Activated T-helper 1 cell treated with anti-CD3 and anti-CD28 coated beads, Interleukin-12 subunit alpha, Interleukin-12 subunit beta, Interleukin-2, Interleukin-4 antibody, amounts not matched to agents 30 ng/mL and 10 ng/mL and 1 ng/mL, durations not matched to agents 14 hours and 24 hours and 36 hours (primary cell): Measurements from ENCODE around the gene GUCY2D. TPM values are rescaled to one million over a fixed set of nuclear protein-coding genes. Genes with fewer than 3 reads are reported as not detected.

Experiments used
- DNase-seq: peaks from one replicate; pipeline ENCODE4 v3.0.0; 2021; ENCODE audit warnings: low spot score
- H3K27ac Mint-ChIP-seq: one replicate; pipeline ENCODE4 v1.8.0; 2021; ENCODE audit warnings: mild to moderate bottlenecking, mixed read lengths
- H3K27me3 Mint-ChIP-seq: one replicate; pipeline ENCODE4 v1.8.0; 2022; ENCODE audit warnings: mild to moderate bottlenecking, moderate library complexity, mixed read lengths; ENCODE audit not compliant: insufficient read depth
- H3K36me3 Mint-ChIP-seq: one replicate; pipeline ENCODE4 v1.8.0; 2021; ENCODE audit warnings: low read depth, mixed read lengths
- H3K4me1 Mint-ChIP-seq: one replicate; pipeline ENCODE4 v1.8.0; 2021; ENCODE audit warnings: low read depth, mixed read lengths
- H3K4me3 Mint-ChIP-seq: one replicate; pipeline ENCODE4 v1.8.0; 2021; ENCODE audit warnings: mild to moderate bottlenecking, moderate library complexity, mixed read lengths
- H3K9me3 Mint-ChIP-seq: one replicate; pipeline ENCODE4 v1.8.0; 2021; ENCODE audit warnings: mixed read lengths
- intact Hi-C: fragments of 100-400 bp; cut with micrococcal nuclease; formaldehyde crosslinking; loops from one replicate; pipeline ENCODE4 v1.15.1; 2024
- total RNA-seq: library from RNA; stranded (reverse); gene quantifications from 2 replicates; pipeline ENCODE4 v1.2.3, GENCODE V29; 2022

GUCY2D gene
- total RNA-seq, 1 donor from 2014 or later: not detected

- H3K27ac Mint-ChIP-seq: no peak overlapping the region
- peaks cover 3% of the 10 kb centered on the region for H3K36me3 Mint-ChIP-seq
- peaks cover 10% of the 10 kb centered on the region for H3K27me3 Mint-ChIP-seq
- no peaks in the 10 kb centered on the region for H3K4me1 Mint-ChIP-seq
- intact Hi-C loops: no loop called here
- H3K4me3 Mint-ChIP-seq: no peak overlapping the region
- no peak for DNase-seq
- H3K9me3 Mint-ChIP-seq: peaks cover 22% of the 10 kb centered on the region
These were observed 24.6 kb upstream of the GUCY2D start for GRCh38 chr17:7977805-7978204.

GRCh38 chr17:7982173-7982572 lies 20.2 kb upstream of the GUCY2D start:
- Mint-ChIP-seq H3K27me3 (peaks cover 15% of the 10 kb centered on the region), H3K27ac (no peak overlapping the region), H3K36me3 (no peaks in the 10 kb centered on the region), H3K4me1 (no peaks in the 10 kb centered on the region), H3K9me3 (no peaks in the 10 kb centered on the region), H3K4me3 (no peak overlapping the region)
- DNase-seq: no peak
- intact Hi-C loops: no loop called here

- no peak overlapping the region for H3K4me3 Mint-ChIP-seq
- H3K36me3 Mint-ChIP-seq: no peaks in the 10 kb centered on the region
- H3K9me3 Mint-ChIP-seq: no peaks in the 10 kb centered on the region
- no peak for DNase-seq
- no peaks in the 10 kb centered on the region for H3K4me1 Mint-ChIP-seq
- intact Hi-C loops: no loop called here
- H3K27me3 Mint-ChIP-seq: peaks cover 19% of the 10 kb centered on the region
- H3K27ac Mint-ChIP-seq: no peak overlapping the region
These were observed 19.7 kb upstream of the GUCY2D start for GRCh38 chr17:7982666-7983065.

- intact Hi-C loops: no loop called here
- Mint-ChIP-seq H3K36me3 (no peaks in the 10 kb centered on the region), H3K27me3 (peaks cover 14% of the 10 kb centered on the region), H3K4me3 (no peak overlapping the region), H3K9me3 (no peaks in the 10 kb centered on the region), H3K27ac (no peak overlapping the region), H3K4me1 (peaks cover 11% of the 10 kb centered on the region)
- DNase-seq: no peak
These were observed 17.5 kb upstream of the GUCY2D start for GRCh38 chr17:7984904-7985303.

- Mint-ChIP-seq H3K4me1 (peaks cover 21% of the 10 kb centered on the region), H3K4me3 (no peak overlapping the region), H3K9me3 (no peaks in the 10 kb centered on the region), H3K27ac (no peak overlapping the region), H3K27me3 (peaks cover 9% of the 10 kb centered on the region), H3K36me3 (no peaks in the 10 kb centered on the region)
- intact Hi-C loops: no loop called here
- DNase-seq: no peak
These were observed 15.1 kb upstream of the GUCY2D start for GRCh38 chr17:7987112-7987893.

GRCh38 chr17:7988750-7989178 lies 13.7 kb upstream of the GUCY2D start:
- intact Hi-C loops: loop anchor here (1.0 kb wide), 4 partner anchors 37 to 126 kb away; partner anchors contain the start of gene CNTROB
- peak; percentile 57 for DNase-seq
- H3K27ac Mint-ChIP-seq: peak overlapping the region; percentile 56
- peaks cover 6% of the 10 kb centered on the region for H3K27me3 Mint-ChIP-seq
- H3K9me3 Mint-ChIP-seq: no peaks in the 10 kb centered on the region
- H3K4me3 Mint-ChIP-seq: peak overlapping the region; percentile 58
- H3K36me3 Mint-ChIP-seq: no peaks in the 10 kb centered on the region
- H3K4me1 Mint-ChIP-seq: peaks cover 21% of the 10 kb centered on the region

- intact Hi-C loops: loop anchor here (1.0 kb wide), 6 partner anchors 51 to 247 kb away; partner anchors contain the start of gene NAA38
These were observed 12.4 kb upstream of the GUCY2D start for GRCh38 chr17:7989781-7990655.

GRCh38 chr17:7992516-7992915 lies 9.9 kb upstream of the GUCY2D start:
- no peak for DNase-seq
- H3K36me3 Mint-ChIP-seq: no peaks in the 10 kb centered on the region
- intact Hi-C loops: no loop called here
- no peaks in the 10 kb centered on the region for H3K9me3 Mint-ChIP-seq
- H3K27me3 Mint-ChIP-seq: peaks cover 14% of the 10 kb centered on the region
- H3K4me1 Mint-ChIP-seq: peaks cover 21% of the 10 kb centered on the region
- H3K4me3 Mint-ChIP-seq: peak overlapping the region; percentile 7
- H3K27ac Mint-ChIP-seq: no peak overlapping the region

More at GRCh38 chr17:7989781-7990655, 12.4 kb upstream of the GUCY2D start:
- Mint-ChIP-seq H3K27ac (peak overlapping the region; percentile 67), H3K27me3 (peaks cover 9% of the 10 kb centered on the region), H3K9me3 (no peaks in the 10 kb centered on the region), H3K4me1 (peaks cover 21% of the 10 kb centered on the region), H3K4me3 (peak overlapping the region; percentile 76), H3K36me3 (no peaks in the 10 kb centered on the region)
- peak; percentile 86 for DNase-seq

- Mint-ChIP-seq H3K27me3 (peaks cover 15% of the 10 kb centered on the region), H3K9me3 (no peaks in the 10 kb centered on the region), H3K4me1 (peaks cover 21% of the 10 kb centered on the region), H3K36me3 (no peaks in the 10 kb centered on the region), H3K4me3 (no peak overlapping the region), H3K27ac (no peak overlapping the region)
- intact Hi-C loops: no loop called here
- no peak for DNase-seq
These were observed 9.5 kb upstream of the GUCY2D start for GRCh38 chr17:7992924-7993323.

- Mint-ChIP-seq H3K4me1 (peaks cover 16% of the 10 kb centered on the region), H3K9me3 (no peaks in the 10 kb centered on the region), H3K4me3 (no peak overlapping the region), H3K36me3 (no peaks in the 10 kb centered on the region), H3K27ac (no peak overlapping the region), H3K27me3 (peaks cover 22% of the 10 kb centered on the region)
- intact Hi-C loops: no loop called here
- no peak for DNase-seq
These were observed 8.3 kb upstream of the GUCY2D start for GRCh38 chr17:7993972-7994589.

GRCh38 chr17:7995724-7996123 lies 6.7 kb upstream of the GUCY2D start:
- no peak overlapping the region for H3K27ac Mint-ChIP-seq
- peaks cover 5% of the 10 kb centered on the region for H3K4me1 Mint-ChIP-seq
- intact Hi-C loops: no loop called here
- no peaks in the 10 kb centered on the region for H3K9me3 Mint-ChIP-seq
- peaks cover 30% of the 10 kb centered on the region for H3K27me3 Mint-ChIP-seq
- H3K4me3 Mint-ChIP-seq: no peak overlapping the region
- DNase-seq: no peak
- no peaks in the 10 kb centered on the region for H3K36me3 Mint-ChIP-seq

- Mint-ChIP-seq H3K27ac (no peak overlapping the region), H3K36me3 (no peaks in the 10 kb centered on the region), H3K4me3 (no peak overlapping the region), H3K27me3 (peaks cover 41% of the 10 kb centered on the region), H3K4me1 (peaks cover 5% of the 10 kb centered on the region), H3K9me3 (no peaks in the 10 kb centered on the region)
- intact Hi-C loops: no loop called here
- DNase-seq: peak; percentile 20
These were observed 5.2 kb upstream of the GUCY2D start for GRCh38 chr17:7997186-7997585.
